GM13976 (cell line): ENCODE data around the gene MOCS1.

Experiments used
- DNase-seq: peaks from one replicate; pipeline ENCODE4 v3.0.0; 2012; ENCODE audit warnings: low spot score
- in situ Hi-C: fragments of 300-500 bp; cut with MboI; formaldehyde crosslinking; loops from one replicate; pipeline ENCODE4 v1.12.0; 2022; ENCODE audit warnings: low sequenced_read_pairs, mixed read lengths, inconsistent platforms; ENCODE audit not compliant: unreplicated experiment
- TF ChIP-seq, protein P1 (sequence below): IDR thresholded peaks from 2 replicates; pipeline ENCODE4 v1.5.1; 2012; ENCODE audit warnings: borderline replicate concordance, mild to moderate bottlenecking; ENCODE audit not compliant: insufficient read depth; ENCODE audit errors: extremely low read depth, missing control alignments, control extremely low read depth

MOCS1 gene

DNA sequence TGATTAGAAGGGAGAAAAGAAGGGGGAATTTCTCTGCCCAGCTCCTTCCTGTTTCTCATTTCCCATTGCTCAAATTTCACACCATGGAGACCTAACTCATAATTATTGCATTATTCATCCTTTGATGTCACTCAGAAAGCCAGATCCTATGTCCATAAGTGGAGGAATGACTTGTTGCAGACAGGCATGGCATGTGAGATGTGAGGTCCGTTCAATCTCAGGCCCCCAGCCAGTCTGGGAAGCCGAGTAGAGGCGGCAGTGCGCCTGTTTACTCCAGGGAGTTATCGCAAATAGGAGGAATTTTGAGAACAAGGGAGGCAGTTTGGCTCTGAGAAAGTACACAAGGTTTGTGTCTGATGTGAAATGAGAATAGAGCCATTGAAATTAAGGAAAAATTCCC lies 26.9 kb upstream of the MOCS1 start:
- in situ Hi-C loops = no loop called here

DNA sequence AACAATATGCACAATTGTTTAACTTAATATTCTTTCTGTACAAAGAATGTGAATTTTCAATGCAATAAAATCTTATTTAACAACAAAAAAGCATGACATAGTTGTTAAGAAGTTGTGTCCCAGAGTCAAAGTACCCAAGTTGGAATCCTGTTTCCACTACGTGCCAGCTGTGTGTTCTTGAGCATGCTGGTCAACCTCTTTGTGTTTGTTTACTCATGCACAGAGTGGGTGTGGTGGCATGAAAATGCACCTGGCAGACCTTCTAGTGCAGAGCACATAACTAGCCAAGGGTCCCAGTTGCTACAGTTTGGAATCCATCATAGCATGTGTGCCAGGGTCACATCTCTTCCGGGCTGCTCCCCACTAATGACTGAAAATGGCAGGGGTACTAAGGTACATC lies 24.7 kb upstream of the MOCS1 start:
- in situ Hi-C loops = no loop called here
- TF ChIP-seq, protein P1, sequence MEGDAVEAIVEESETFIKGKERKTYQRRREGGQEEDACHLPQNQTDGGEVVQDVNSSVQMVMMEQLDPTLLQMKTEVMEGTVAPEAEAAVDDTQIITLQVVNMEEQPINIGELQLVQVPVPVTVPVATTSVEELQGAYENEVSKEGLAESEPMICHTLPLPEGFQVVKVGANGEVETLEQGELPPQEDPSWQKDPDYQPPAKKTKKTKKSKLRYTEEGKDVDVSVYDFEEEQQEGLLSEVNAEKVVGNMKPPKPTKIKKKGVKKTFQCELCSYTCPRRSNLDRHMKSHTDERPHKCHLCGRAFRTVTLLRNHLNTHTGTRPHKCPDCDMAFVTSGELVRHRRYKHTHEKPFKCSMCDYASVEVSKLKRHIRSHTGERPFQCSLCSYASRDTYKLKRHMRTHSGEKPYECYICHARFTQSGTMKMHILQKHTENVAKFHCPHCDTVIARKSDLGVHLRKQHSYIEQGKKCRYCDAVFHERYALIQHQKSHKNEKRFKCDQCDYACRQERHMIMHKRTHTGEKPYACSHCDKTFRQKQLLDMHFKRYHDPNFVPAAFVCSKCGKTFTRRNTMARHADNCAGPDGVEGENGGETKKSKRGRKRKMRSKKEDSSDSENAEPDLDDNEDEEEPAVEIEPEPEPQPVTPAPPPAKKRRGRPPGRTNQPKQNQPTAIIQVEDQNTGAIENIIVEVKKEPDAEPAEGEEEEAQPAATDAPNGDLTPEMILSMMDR = no peak

More for the DNA sequence above, 26.9 kb upstream of the MOCS1 start:
- TF ChIP-seq, protein P1 = no peak
- DNase-seq = no peak

DNA sequence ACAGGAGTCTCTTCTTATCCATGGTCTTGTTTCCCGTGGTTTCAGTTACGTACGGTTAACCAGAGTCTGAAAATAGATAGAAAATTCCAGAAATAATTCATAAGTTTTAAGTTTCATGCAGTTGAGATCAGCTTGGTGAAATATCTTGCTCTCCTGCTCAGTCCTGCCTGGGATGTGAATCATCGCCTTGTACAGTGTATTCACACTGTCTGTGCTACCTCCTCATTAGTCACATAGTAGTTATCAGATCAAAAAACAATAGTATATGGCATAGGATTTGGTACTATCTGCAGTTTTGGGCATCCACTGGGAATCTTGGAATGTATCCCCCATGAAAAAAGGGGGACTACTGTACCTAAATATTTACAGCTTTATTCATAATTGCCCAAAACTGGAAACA lies 22.7 kb upstream of the MOCS1 start:
- TF ChIP-seq, protein P1 = no peak
- in situ Hi-C loops = no loop called here
- DNase-seq = no peak

More for the DNA sequence above, 24.7 kb upstream of the MOCS1 start:
- DNase-seq = no peak

DNA sequence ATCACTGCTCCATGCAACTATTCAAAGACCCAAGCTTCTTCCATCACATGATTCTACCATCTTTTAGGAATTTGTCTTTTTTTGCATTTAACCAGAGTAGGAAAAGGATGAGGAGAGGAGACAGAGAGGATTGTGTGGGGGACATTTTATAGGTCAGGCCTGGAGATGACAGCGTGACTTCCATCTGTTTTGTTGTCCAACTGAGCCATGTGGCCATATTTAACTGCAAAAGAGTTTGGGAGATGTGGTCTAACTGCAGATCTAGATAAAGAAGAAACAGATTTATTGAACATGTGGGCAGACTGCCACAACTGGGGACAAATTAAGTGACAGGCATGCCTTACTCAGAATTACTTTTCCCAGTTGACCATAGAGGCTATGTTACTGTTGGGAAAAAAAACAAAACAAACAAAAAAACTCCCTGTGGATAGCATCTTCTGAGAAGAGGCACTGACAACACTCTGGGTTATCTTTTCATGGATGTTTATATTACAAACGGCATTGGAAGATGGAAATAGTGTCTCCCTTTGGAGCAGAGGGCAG lies 18.9 kb upstream of the MOCS1 start:
- TF ChIP-seq, protein P1 = no peak
- DNase-seq = no peak
- in situ Hi-C loops = no loop called here

DNA sequence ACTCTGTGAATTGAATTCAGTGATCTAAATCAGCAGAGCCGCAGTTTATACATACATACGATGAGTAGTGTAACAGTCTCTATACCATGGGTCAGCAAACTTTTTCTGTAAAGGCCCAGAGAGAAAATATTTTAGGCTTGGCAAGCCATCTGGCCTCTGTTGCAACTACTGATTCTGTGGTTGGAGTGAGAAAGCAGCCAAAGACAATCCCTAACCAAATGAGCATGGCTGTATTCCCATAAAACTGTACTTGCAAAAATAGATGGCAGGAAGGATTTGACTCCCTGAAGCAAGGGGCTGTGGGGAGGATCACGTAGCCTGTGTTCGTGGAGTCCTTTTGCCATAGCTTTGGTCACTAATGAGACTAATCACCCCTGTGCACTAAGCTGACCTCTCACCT lies 17.9 kb upstream of the MOCS1 start:
- DNase-seq = no peak
- in situ Hi-C loops = no loop called here
- TF ChIP-seq, protein P1 = no peak

DNA sequence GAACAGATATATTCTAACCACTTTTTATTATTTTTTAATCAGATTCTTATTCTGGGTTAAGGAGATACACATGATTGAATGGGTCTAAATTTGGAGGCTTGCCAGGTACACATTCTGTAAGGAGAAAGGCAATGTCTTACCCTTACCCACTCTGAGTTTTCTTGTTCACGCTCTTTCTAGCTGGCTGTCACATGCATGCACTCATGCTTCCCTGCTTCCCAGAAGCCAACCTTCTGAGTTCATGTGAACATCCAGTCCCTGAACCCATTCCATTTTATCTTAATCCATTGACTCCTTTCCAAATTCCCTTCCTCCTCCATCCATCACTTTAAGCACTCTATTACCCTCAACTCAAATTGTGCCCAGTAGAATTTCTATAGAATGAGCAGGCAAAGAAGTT lies 17.5 kb upstream of the MOCS1 start:
- TF ChIP-seq, protein P1 = no peak
- in situ Hi-C loops = no loop called here
- DNase-seq = no peak
